Mucosa of rectum (tissue), 2 donors: ENCODE results near the gene PARD6A.

Source experiments
- H3K27ac ChIP-seq, 2 donors: one replicate each; pipeline ENCODE4 v1.7.0; 2013; ENCODE audit warnings: inconsistent platforms in 2 of 2, low read depth in 2 of 2, low read length in 2 of 2
- H3K27me3 ChIP-seq, 2 donors: one replicate each; pipeline ENCODE4 v1.7.0; 2013; ENCODE audit warnings: low read length in 2 of 2; ENCODE audit not compliant: control insufficient read depth in 2 of 2, insufficient read depth in 2 of 2
- H3K36me3 ChIP-seq, 2 donors: one replicate each; pipeline ENCODE4 v1.7.0; 2013; ENCODE audit warnings: low read length in 2 of 2; ENCODE audit not compliant: control insufficient read depth in 2 of 2, insufficient read depth in 2 of 2
- H3K4me1 ChIP-seq, 2 donors: one replicate each; pipeline ENCODE4 v1.7.0; 2013; ENCODE audit warnings: low read length in 2 of 2, mild to moderate bottlenecking in 1 of 2; ENCODE audit not compliant: control insufficient read depth in 2 of 2, insufficient read depth in 2 of 2
- H3K4me3 ChIP-seq, 2 donors: one replicate each; pipeline ENCODE4 v1.7.0; 2013; ENCODE audit warnings: low read length in 2 of 2
- H3K9ac ChIP-seq, 2 donors: one replicate each; pipeline ENCODE4 v1.7.0; 2013; ENCODE audit warnings: low read length in 2 of 2, low read depth in 1 of 2, mild to moderate bottlenecking in 1 of 2
- H3K9me3 ChIP-seq, 2 donors: one replicate each; pipeline ENCODE4 v1.7.0; 2013; ENCODE audit warnings: low read length in 2 of 2; ENCODE audit not compliant: control insufficient read depth in 2 of 2
- donor health status: healthy.
- donor health status: Normal muscosa, but diverticular disease.

The PARD6A gene

GRCh38 chr16:67659675-67660563 lies 841 bp upstream of the PARD6A start, which contains the start of gene ACD:
ACD (minus strand) TSS chr16:67660260; CDS start chr16:67660220, 40 bp downstream.
- Histone ChIP-seq H3K9ac (peak within 1 kb of the TSS; percentile 88 to 95), H3K9me3 (no peaks in the 10 kb centered on the region), H3K36me3 (peaks cover 4% of the 10 kb centered on the region in 2 donors), H3K27me3 (peaks cover 4 to 8% of the 10 kb centered on the region in 2 donors), H3K4me3 (peak within 1 kb of the TSS; percentile 97 to 99), H3K4me1 (peaks cover 16 to 20% of the 10 kb centered on the region in 2 donors), H3K27ac (peak within 1 kb of the TSS; percentile 98 to 99)

- Histone ChIP-seq H3K4me1 (peaks cover 22 to 25% of the 10 kb centered on the region in 2 donors), H3K9me3 (no peaks in the 10 kb centered on the region), H3K27ac (peak overlapping the region; percentile 15 to 99), H3K36me3 (peaks cover 4% of the 10 kb centered on the region in 2 donors), H3K27me3 (no peaks in the 10 kb centered on the region), H3K9ac (peak overlapping the region; percentile 68 to 88), H3K4me3 (peak overlapping the region; percentile 97 to 99)
Measured at GRCh38 chr16:67661101-67661761, 471 bp downstream of the PARD6A start.

GRCh38 chr16:67661886-67662652 lies 1.3 kb downstream of the PARD6A start:
- Histone ChIP-seq H3K27me3 (no peaks in the 10 kb centered on the region), H3K27ac (no peak overlapping the region), H3K4me1 (peaks cover 24 to 27% of the 10 kb centered on the region in 2 donors), H3K9ac (no peak overlapping the region), H3K36me3 (peaks cover 2 to 4% of the 10 kb centered on the region in 2 donors), H3K4me3 (peak overlapping the region in 1 of 2 donors; percentile 99), H3K9me3 (no peaks in the 10 kb centered on the region)

GRCh38 chr16:67662653-67663010 lies 1.9 kb downstream of the PARD6A start:
- no peak overlapping the region for H3K4me3 ChIP-seq
- H3K9ac ChIP-seq, result no peak overlapping the region
- H3K27me3 ChIP-seq, result no peaks in the 10 kb centered on the region
- H3K4me1 ChIP-seq, result peaks cover 30 to 33% of the 10 kb centered on the region in 2 donors
- H3K9me3 ChIP-seq, result no peaks in the 10 kb centered on the region
- H3K27ac ChIP-seq, result no peak overlapping the region
- peaks cover 0 to 2% of the 10 kb centered on the region in 2 donors for H3K36me3 ChIP-seq

GRCh38 chr16:67663151-67663876 lies 2.6 kb downstream of the PARD6A start:
- Histone ChIP-seq H3K4me3 (no peak overlapping the region), H3K9me3 (no peaks in the 10 kb centered on the region), H3K9ac (no peak overlapping the region), H3K27me3 (no peaks in the 10 kb centered on the region), H3K4me1 (peaks cover 37 to 39% of the 10 kb centered on the region in 2 donors), H3K27ac (no peak overlapping the region), H3K36me3 (no peaks in the 10 kb centered on the region)

- Histone ChIP-seq H3K9ac (no peak overlapping the region), H3K36me3 (no peaks in the 10 kb centered on the region), H3K27ac (no peak overlapping the region), H3K4me1 (peaks cover 38 to 41% of the 10 kb centered on the region in 2 donors), H3K4me3 (no peak overlapping the region), H3K9me3 (no peaks in the 10 kb centered on the region), H3K27me3 (no peaks in the 10 kb centered on the region)
Measured at GRCh38 chr16:67663877-67664222, 3.1 kb downstream of the PARD6A start.

- H3K4me1 ChIP-seq, result peaks cover 35 to 39% of the 10 kb centered on the region in 2 donors
Measured at GRCh38 chr16:67664258-67664657, 3.5 kb downstream of the PARD6A start.

GRCh38 chr16:67664871-67665270 lies 4.1 kb downstream of the PARD6A start:
- H3K27ac ChIP-seq, result no peak overlapping the region
- H3K9me3 ChIP-seq, result no peaks in the 10 kb centered on the region
- H3K36me3 ChIP-seq, result no peaks in the 10 kb centered on the region
- peaks cover 31 to 33% of the 10 kb centered on the region in 2 donors for H3K4me1 ChIP-seq
- no peak overlapping the region for H3K4me3 ChIP-seq
- no peaks in the 10 kb centered on the region for H3K27me3 ChIP-seq
- no peak overlapping the region for H3K9ac ChIP-seq

More at GRCh38 chr16:67664258-67664657, 3.5 kb downstream of the PARD6A start:
- Histone ChIP-seq H3K36me3 (no peaks in the 10 kb centered on the region), H3K9ac (no peak overlapping the region), H3K4me3 (no peak overlapping the region), H3K27me3 (no peaks in the 10 kb centered on the region), H3K9me3 (no peaks in the 10 kb centered on the region), H3K27ac (no peak overlapping the region)

GRCh38 chr16:67665598-67665997 lies 4.8 kb downstream of the PARD6A start:
- H3K27ac ChIP-seq, result no peak overlapping the region
- peak overlapping the region in 1 of 2 donors; percentile 29 for H3K9ac ChIP-seq
- no peaks in the 10 kb centered on the region for H3K9me3 ChIP-seq

More at GRCh38 chr16:67665598-67665997, 4.8 kb downstream of the PARD6A start:
- no peaks in the 10 kb centered on the region for H3K27me3 ChIP-seq
- H3K4me1 ChIP-seq, result peaks cover 29 to 30% of the 10 kb centered on the region in 2 donors
- H3K4me3 ChIP-seq, result peak overlapping the region; percentile 57 to 68
- H3K36me3 ChIP-seq, result no peaks in the 10 kb centered on the region
